IPS-15b (cell line): ENCODE results near the gene FXYD1.
"Not testable (repeated sequence)": the region's sequence is repeated elsewhere in the genome, so short reads cannot be mapped to it uniquely, and the experiment has no call there.

Source experiments
- H3K27me3 ChIP-seq: one replicate; pipeline ENCODE4 v1.6.1; 2013; ENCODE audit warnings: low read length; ENCODE audit not compliant: control insufficient read depth, insufficient read depth
- H3K36me3 ChIP-seq: one replicate; pipeline ENCODE4 v1.6.1; 2013; ENCODE audit warnings: low read length; ENCODE audit not compliant: control insufficient read depth, insufficient read depth
- H3K4me1 ChIP-seq: one replicate; pipeline ENCODE4 v1.6.1; 2013; ENCODE audit warnings: mild to moderate bottlenecking, low read length; ENCODE audit not compliant: control insufficient read depth, insufficient read depth
- H3K4me3 ChIP-seq: one replicate; pipeline ENCODE4 v1.5.1; 2013; ENCODE audit warnings: low read depth, low read length
- H3K9ac ChIP-seq: one replicate; pipeline ENCODE4 v1.6.1; 2013; ENCODE audit warnings: low read depth, mild to moderate bottlenecking, low read length
- H3K9me3 ChIP-seq: one replicate; pipeline ENCODE4 v1.6.1; 2013; ENCODE audit warnings: mild to moderate bottlenecking, low read length; ENCODE audit not compliant: control insufficient read depth, insufficient read depth

FXYD1 gene

DNA sequence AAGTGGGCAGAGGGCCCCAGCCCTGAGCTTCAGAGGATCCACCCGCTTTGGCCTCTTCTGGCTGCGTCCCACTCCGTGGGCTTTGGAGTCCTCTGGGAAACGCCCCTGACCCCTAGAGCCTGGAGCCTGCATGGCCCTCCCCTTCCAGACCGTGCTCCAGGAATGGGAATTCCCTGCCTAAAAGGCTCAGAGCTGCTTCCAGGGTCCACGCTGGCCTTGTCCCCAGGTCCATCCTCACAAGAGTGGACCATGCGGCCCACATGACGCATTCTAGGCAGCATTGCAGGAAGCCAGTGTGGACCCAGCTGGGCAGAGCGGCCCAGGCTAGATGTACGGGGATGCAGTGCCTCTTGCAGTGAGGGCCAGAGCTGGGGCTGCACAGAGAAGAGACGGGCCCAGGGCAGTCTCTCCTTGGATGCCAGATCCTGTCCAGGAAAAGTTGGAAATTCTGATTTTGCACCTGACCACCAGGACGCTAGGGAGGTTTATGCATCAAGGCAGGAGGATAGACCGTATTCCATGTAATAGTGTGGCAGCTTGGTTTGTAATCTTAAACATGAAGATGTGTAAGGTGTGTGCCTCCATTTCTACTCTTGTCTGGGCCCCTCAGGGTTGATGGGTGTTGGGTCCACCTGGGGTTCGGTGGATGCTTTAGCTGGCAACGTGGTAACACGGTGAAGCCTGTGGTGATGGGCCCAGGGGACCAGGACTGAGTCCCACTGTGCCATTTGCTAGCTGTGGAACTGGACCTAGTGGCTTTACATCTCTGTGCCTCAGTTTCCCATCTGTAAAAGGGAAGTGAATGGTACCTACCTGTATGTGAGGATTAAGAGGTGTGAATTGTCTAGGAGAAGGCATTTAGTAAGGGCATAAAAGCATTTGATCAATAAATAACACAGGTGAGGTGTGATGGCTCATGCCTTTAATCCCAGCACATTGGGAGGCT lies 37.8 kb upstream of the FXYD1 start:
- Histone ChIP-seq H3K4me3 (no peak overlapping the region), H3K9me3 (no peaks in the 10 kb centered on the region), H3K9ac (no peak overlapping the region), H3K36me3 (no peaks in the 10 kb centered on the region), H3K4me1 (no peaks in the 10 kb centered on the region), H3K27me3 (no peaks in the 10 kb centered on the region)

DNA sequence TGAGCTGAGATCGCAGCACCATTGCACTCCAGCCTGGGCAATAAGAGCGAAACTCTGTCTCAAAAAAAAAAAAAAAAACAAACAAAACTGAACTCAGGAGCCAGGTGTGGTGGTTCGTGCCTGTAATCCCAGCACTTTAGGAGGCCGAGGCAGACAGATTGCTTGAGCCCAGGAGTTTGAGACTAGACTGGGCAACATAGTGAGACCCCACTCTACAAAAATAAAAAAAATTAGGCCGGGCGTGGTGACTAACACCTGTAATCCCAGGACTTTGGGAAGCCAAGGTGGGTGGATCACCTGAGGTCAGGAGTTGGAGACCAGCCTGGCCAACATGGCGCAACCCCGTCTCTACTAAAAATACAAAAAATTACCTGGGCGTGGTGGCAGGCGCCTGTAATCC lies 36.7 kb upstream of the FXYD1 start:
- H3K36me3 ChIP-seq, H3K4me3 ChIP-seq, H3K27me3 ChIP-seq, H3K9ac ChIP-seq, H3K4me1 ChIP-seq, H3K9me3 ChIP-seq: not testable (repeated sequence)

DNA sequence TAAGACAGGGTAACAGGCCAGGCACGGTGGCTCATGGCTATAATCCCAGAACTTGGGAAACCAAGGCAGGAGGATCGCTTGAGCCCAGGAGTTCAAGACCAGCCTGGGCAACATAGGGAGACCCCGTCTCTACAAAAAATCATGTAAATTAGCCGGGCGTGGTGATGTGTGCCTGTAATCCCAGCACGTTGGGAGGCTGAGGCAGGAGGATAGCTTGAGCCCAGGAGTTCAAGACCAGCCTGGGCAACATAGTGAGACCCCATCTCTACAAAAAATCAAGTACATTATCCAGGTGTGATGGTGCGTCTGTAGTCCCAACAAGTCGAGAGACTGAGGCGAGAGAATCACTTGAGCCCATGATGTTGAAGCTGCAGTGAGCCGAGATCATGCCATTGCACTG lies 35.0 kb upstream of the FXYD1 start:
- not testable (repeated sequence) for H3K9me3 ChIP-seq, H3K4me1 ChIP-seq, H3K27me3 ChIP-seq, H3K4me3 ChIP-seq, H3K9ac ChIP-seq, H3K36me3 ChIP-seq

DNA sequence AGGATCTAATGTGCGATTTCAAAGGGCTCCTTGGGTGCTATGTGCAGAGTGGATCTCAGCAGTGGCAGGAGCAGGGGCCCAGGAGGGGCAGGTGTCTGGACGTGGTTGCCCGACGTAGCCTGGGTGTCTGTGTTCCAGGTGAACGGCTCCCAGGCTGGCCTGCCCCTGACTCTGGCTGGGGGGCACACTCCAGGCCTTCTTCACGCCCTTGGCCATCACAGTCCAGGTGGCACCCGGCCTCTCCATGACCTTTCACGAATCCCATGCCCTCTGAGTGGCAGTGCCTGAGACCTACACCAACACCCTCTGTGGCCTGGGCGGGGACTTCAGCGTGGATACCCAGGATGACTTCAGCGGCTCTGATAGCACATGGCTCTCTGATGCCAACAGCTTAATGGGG lies 34.3 kb upstream of the FXYD1 start:
- H3K9me3 ChIP-seq, result no peaks in the 10 kb centered on the region
- H3K9ac ChIP-seq, result no peak overlapping the region
- H3K4me3 ChIP-seq, result no peak overlapping the region
- no peaks in the 10 kb centered on the region for H3K4me1 ChIP-seq
- no peaks in the 10 kb centered on the region for H3K36me3 ChIP-seq
- no peaks in the 10 kb centered on the region for H3K27me3 ChIP-seq

DNA sequence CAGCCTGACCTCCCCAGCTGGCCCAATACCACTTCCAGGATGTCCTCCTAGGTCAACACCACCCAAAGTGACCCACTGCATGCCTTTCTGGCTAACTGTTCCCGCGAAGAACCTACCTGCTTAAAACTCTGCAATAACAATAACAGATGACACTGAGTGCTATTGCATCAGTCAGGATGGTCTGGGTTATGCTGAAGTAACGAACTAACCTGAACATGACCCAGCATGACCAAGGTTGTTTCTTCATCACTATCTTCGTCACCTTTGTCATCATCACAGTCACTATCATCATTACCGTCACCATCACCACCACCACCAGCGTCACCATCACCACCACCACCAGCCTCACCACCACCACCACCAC lies 33.6 kb upstream of the FXYD1 start:
- no peaks in the 10 kb centered on the region for H3K27me3 ChIP-seq
- H3K9me3 ChIP-seq, result no peaks in the 10 kb centered on the region
- no peaks in the 10 kb centered on the region for H3K4me1 ChIP-seq
- H3K4me3 ChIP-seq, result no peak overlapping the region
- no peak overlapping the region for H3K9ac ChIP-seq
- H3K36me3 ChIP-seq, result no peaks in the 10 kb centered on the region

DNA sequence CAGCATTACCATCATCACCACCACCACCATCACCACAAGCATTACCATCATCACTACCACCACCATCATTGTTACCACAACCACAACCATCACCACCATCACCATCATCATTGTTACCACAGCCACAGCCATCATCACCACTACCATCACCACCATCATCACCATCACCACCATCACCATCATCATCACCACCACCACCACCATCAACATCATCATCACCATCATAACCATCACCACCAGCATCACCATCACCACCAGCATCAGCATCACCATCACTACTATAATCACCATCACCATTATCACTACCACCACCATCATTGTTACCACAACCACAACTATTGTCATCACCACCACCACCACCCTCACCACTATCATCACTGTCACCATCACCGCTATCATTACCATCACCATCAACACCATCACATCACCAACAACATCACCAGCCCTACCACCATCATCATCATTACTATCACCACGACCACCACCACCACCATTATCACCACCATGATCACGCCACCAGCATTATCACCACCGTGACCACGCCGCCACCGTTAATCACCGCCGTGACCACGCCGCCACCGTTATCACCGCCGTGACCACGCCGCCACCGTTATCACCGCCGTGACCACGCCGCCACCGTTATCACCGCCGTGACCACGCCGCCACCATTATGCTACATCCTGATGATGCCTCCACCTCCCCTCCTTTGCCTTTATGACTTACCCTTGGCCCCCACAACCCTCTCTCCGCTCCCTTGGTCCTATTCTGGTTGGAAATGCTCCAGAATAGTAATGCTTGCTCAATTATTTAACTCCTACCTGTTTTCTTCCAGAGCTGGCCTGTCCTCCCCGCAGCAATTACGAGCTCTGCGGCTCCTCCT lies 33.0 kb upstream of the FXYD1 start:
- no peak overlapping the region for H3K9ac ChIP-seq
- H3K27me3 ChIP-seq, result no peaks in the 10 kb centered on the region
- no peak overlapping the region for H3K4me3 ChIP-seq
- no peaks in the 10 kb centered on the region for H3K36me3 ChIP-seq
- H3K9me3 ChIP-seq, result no peaks in the 10 kb centered on the region
- peaks cover 1% of the 10 kb centered on the region for H3K4me1 ChIP-seq

DNA sequence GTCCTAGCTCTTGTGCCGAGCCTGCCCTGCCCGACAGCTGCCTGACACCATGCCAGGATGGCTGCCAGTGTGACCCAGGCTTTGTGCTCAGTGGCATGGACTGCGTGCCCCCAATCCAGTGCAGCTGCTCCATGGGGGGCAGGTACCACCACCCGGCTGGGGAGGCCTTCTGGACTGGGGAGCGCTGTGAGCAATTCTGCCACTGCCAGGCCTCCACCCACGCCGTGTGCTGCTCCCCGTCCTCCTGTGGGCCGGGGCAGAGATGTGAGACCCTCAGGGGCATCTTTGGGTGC lies 32.4 kb upstream of the FXYD1 start:
- Histone ChIP-seq H3K9me3 (no peaks in the 10 kb centered on the region), H3K4me1 (peaks cover 2% of the 10 kb centered on the region), H3K4me3 (no peak overlapping the region), H3K9ac (no peak overlapping the region), H3K27me3 (no peaks in the 10 kb centered on the region), H3K36me3 (no peaks in the 10 kb centered on the region)

DNA sequence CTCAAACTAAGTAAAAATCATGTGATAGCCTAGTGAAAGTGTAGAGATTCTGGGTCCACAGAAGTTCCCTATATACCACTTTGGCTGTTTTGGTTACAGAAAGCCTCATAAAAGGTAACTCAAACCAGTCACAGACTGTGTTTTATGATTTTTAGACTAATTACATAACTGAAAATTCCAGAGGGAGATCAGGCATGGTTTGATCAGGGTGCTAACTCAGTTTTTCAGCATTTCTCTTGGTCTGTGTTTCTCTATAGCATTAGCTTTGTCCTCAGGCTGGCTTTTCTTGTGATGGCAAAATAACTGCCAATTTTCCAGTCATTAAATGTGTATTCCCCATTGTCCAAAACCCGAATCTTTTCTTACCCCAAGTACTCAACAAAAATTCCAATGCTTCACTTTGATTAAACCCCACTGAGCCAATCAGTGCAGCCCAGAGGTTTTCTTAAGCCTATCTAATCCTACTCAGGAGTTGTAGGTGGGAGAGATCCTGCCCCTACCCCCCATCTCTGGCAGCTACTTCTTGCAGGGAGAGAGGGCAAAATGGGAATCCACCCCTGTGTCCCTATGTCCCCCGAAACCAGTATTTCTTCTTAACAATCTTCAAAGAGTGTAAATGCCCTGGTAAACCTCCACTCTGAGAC lies 31.6 kb upstream of the FXYD1 start:
- Histone ChIP-seq H3K36me3 (no peaks in the 10 kb centered on the region), H3K27me3 (no peaks in the 10 kb centered on the region), H3K4me1 (peaks cover 2% of the 10 kb centered on the region), H3K9me3 (no peaks in the 10 kb centered on the region), H3K9ac (no peak overlapping the region), H3K4me3 (no peak overlapping the region)

DNA sequence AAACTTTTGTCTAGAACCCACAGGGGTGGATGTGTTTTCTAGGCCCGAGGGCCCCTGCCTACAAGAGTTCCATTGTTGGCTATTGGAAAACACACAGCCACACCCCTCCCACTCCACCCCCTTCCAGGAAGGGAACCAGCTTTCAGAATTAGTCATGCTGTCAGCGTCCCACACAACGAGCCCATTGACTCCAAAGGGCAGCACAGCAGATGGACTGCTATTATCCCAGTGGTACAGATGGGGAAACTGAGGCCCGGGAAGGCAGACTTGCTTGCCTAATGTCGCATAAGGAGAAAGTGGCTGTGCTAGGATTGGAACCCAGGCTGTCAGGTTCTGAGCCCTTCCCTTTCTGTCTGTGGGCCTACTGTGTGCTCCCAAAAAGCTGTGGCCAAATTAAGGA lies 31.1 kb upstream of the FXYD1 start:
- H3K27me3 ChIP-seq, result no peaks in the 10 kb centered on the region
- no peak overlapping the region for H3K9ac ChIP-seq
- H3K4me1 ChIP-seq, result peaks cover 2% of the 10 kb centered on the region
- no peaks in the 10 kb centered on the region for H3K36me3 ChIP-seq
- H3K4me3 ChIP-seq, result no peak overlapping the region
- H3K9me3 ChIP-seq, result no peaks in the 10 kb centered on the region

DNA sequence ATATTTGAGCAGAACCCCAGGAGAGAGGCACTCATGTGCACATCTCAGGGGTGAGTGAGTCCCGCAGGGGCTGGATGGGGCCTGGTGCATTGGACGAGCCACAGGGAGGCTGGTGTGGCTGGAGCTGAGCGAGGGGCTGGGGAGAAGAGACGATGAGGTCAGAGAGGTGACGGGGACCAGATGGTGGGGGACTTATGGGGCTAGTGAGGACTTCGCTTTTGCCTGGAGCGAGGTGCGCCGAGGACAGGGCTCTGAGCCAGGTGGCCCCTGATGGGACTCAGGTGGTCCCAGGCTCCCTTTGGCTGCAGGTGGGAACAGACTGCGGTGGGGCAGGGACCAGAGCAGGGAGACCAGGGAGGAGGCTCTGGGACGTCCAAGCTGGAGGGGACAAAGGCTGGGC lies 29.9 kb upstream of the FXYD1 start:
- Histone ChIP-seq H3K9ac (no peak overlapping the region), H3K4me1 (peaks cover 2% of the 10 kb centered on the region), H3K4me3 (no peak overlapping the region), H3K9me3 (no peaks in the 10 kb centered on the region), H3K27me3 (no peaks in the 10 kb centered on the region), H3K36me3 (no peaks in the 10 kb centered on the region)

DNA sequence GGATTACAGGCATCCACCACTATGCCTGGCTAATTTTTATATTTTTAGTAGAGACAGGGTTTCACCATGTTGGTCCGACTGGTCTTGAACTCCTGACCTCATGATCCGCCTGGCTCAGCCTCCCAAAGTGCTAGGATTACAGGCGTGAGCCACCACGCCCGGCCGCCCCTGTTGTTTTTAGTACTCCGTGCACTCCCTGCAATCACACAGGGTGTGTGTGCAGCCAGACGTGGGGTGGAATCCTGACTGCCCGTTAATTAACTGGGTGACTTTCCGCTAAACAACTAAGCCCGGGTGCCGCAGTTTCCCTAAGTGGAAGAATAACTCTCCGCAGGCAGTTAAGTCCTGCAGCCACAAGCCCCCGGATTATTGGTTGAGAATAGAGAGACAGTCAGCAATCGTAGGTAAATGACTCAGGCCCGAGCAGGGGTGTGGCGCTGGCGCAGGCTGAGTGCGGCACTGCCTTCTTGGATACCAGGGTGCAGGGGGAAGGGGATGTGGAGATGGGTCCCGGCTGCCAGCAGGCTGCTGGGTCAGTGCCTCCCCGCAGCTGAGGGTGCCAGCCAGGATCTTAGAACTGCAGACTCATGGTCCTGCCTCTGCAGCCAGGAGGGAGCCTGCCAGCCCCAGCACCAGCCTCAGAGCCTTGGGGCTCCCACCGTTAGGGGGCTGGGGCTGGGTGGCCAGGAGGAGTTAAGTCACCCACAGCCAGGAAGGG lies 29.1 kb upstream of the FXYD1 start:
- no peaks in the 10 kb centered on the region for H3K9me3 ChIP-seq
- H3K4me3 ChIP-seq, result no peak overlapping the region
- peaks cover 7% of the 10 kb centered on the region for H3K4me1 ChIP-seq
- no peaks in the 10 kb centered on the region for H3K36me3 ChIP-seq
- H3K9ac ChIP-seq, result no peak overlapping the region
- H3K27me3 ChIP-seq, result no peaks in the 10 kb centered on the region
